ENCODE data around the gene HAPLN2.
"Not testable (repeated sequence)": the region's sequence is repeated elsewhere in the genome, so short reads cannot be mapped to it uniquely, and the experiment has no call there.

HAPLN2 gene

GRCh38 chr1:156592158-156592909 is 26.9 kb upstream of the HAPLN2 start:
- no peak for DNase-seq (ENCODE audit: low spot score)

- DNase-seq (ENCODE audit: low spot score), result no peak
Measured at GRCh38 chr1:156592910-156593660, 26.1 kb upstream of the HAPLN2 start.

- DNase-seq (ENCODE audit: low spot score), result no peak
Measured at GRCh38 chr1:156593661-156593989, 25.6 kb upstream of the HAPLN2 start.

- DNase-seq (ENCODE audit: low spot score), result no peak
Measured at GRCh38 chr1:156594190-156594589, 25.0 kb upstream of the HAPLN2 start.

GRCh38 chr1:156595016-156595415 is 24.2 kb upstream of the HAPLN2 start:
- no peak for DNase-seq (ENCODE audit: low spot score)

GRCh38 chr1:156596426-156596825 is 22.8 kb upstream of the HAPLN2 start:
- no peak for DNase-seq (ENCODE audit: low spot score)

- no peak for DNase-seq (ENCODE audit: low spot score)
Measured at GRCh38 chr1:156598125-156598524, 21.1 kb upstream of the HAPLN2 start.

GRCh38 chr1:156598731-156599432 is 20.3 kb upstream of the HAPLN2 start:
- no peak for DNase-seq (ENCODE audit: low spot score)

GRCh38 chr1:156599811-156600210 is 19.4 kb upstream of the HAPLN2 start:
- no peak for DNase-seq (ENCODE audit: low spot score)

- no peak for DNase-seq (ENCODE audit: low spot score)
Measured at GRCh38 chr1:156600733-156601121, 18.5 kb upstream of the HAPLN2 start.

GRCh38 chr1:156601122-156601830 is 17.9 kb upstream of the HAPLN2 start, which contains the start of gene GPATCH4:
Gene GPATCH4, minus strand, starts transcription at chr1:156601479.
- peak; percentile 91 for DNase-seq (ENCODE audit: low spot score)

- DNase-seq (ENCODE audit: low spot score), result no peak
Measured at GRCh38 chr1:156601892-156602291, 17.3 kb upstream of the HAPLN2 start.

- no peak for DNase-seq (ENCODE audit: low spot score)
Measured at GRCh38 chr1:156602557-156602993, 16.6 kb upstream of the HAPLN2 start.

GRCh38 chr1:156607344-156607743 is 11.9 kb upstream of the HAPLN2 start:
- DNase-seq (ENCODE audit: low spot score), result not testable (repeated sequence)

GRCh38 chr1:156608036-156608674 is 11.1 kb upstream of the HAPLN2 start:
- peak; percentile 84 for DNase-seq (ENCODE audit: low spot score)

GRCh38 chr1:156608981-156609380 is 10.2 kb upstream of the HAPLN2 start:
- no peak for DNase-seq (ENCODE audit: low spot score)

GRCh38 chr1:156610072-156610471 is 9.1 kb upstream of the HAPLN2 start:
- not testable (repeated sequence) for DNase-seq (ENCODE audit: low spot score)

GRCh38 chr1:156612666-156613065 is 6.5 kb upstream of the HAPLN2 start:
- no peak for DNase-seq (ENCODE audit: low spot score)

GRCh38 chr1:156615946-156616345 is 3.3 kb upstream of the HAPLN2 start:
- DNase-seq (ENCODE audit: low spot score), result no peak

GRCh38 chr1:156616463-156616862 is 2.8 kb upstream of the HAPLN2 start:
- DNase-seq (ENCODE audit: low spot score), result no peak

- no peak for DNase-seq (ENCODE audit: low spot score)
Measured at GRCh38 chr1:156619582-156619955, 354 bp downstream of the HAPLN2 start.

All from GM03348 (cell line).